GM18498 (cell line): ENCODE measurements around the gene WDR35.

Experiments
- ATAC-seq: cut with Tn5 transposase; IDR thresholded peaks from one replicate; pipeline ENCODE4 v1.9.1; 2021; ENCODE audit warnings: mild to moderate bottlenecking, moderate library complexity; ENCODE audit not compliant: unreplicated experiment

WDR35 gene

GRCh38 chr2:19874726-19875125 is 115.2 kb downstream of the WDR35 start:
- ATAC-seq, result no peak

GRCh38 chr2:19873014-19873413 is 116.9 kb downstream of the WDR35 start:
- ATAC-seq, result no peak

DNA sequence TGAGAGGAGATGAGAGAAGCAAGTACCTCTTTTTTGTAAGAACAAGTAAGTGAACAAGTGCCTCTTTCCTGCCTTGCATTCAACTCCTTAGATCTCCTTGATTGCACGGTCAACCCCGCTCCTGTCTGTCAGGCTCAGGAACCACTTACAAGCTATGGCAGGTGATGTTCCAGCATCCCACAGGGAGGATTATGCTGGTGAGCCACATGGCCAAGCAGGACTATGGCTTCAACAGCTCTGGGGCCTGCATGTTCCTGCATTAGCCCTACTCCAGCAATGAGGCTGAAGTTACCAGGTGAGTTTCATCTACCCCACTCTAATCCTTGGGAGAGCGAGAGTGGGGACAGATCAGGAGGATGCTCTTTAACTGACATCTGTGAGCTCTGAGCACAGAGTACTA is 117.6 kb downstream of the WDR35 start:
- ATAC-seq, result no peak

DNA sequence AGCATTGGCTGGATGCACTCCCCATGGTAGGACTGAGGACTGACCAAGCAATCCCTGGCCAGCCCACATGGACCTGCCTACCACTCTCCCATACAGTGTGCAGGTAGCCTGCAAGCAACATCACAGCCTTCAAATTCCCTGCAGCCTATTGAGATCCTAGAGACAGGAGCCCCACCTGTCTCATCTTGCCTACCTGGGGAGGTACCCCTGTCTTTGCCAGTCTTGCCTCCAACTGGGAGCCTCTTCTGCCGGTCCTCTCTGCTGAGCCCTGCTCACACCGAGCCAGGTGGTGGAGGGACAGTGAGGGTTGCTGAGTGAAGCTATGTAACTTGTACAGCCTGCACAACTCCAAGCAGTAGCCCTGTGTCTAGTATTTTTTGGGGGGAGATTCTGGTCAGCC is 118.1 kb downstream of the WDR35 start:
- no peak for ATAC-seq

GRCh38 chr2:19870792-19871191 is 119.1 kb downstream of the WDR35 start:
- no peak for ATAC-seq

- ATAC-seq, result peak; percentile 87
These were observed 121.0 kb downstream of the WDR35 start for GRCh38 chr2:19868701-19869580.

DNA sequence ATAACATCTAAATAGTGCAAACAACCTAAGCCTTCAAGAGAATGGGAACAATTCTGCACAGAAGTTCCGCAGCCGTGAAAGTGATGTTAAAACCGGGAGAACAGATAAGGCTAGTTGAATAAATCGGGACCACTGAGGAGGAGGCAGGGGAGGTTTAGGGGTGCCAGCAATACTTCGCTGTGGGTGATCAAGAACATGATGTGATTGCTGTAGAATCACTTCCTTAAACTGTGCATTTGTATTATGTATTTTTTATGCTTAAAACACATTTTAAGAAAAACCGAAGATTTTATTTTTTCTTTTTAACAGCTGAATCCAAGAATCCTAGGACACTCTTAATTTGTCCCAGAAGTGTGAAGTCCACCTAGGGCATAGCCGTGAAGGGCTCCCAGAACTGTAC is 121.7 kb downstream of the WDR35 start:
- peak; percentile 6 for ATAC-seq

GRCh38 chr2:19866771-19867170 is 123.1 kb downstream of the WDR35 start:
- peak; percentile 27 for ATAC-seq

DNA sequence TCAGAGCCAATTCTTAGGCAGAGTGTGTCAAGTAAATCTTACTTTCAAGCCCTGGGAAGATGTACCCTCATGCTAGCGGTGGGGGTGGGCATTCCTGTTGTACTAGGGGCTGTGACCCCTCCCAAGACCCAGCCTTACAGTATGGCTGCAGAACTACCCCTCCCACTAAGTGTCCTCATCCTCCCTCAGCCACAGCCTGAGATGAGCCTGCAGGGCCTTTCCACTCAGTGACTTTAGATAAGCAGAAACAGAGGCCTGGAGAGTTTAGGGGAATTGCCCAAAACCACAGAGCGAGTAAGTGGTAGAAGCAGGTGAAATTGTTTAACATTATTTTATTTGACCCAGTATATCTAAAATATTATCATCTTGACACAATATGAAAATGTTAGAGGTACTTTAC is 124.8 kb downstream of the WDR35 start:
- no peak for ATAC-seq

DNA sequence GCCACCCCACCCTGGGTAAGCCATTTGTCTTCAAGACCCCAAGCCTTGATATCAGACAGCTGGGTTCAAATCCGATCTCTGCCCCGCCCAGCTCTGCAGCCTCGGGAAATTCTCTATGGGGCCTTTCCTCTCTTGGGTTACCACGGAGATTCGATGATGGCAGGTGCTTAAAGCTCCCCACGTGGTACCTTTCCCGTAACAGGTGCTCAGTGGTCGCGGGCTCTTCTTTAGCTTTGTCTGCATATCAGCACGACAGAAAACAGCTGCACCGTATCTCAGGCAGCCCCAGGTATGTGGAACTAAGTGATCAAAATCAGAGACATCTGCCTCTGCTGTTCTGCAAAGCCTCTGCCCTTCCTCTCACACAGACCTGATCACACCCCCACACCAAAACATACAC is 125.5 kb downstream of the WDR35 start:
- no peak for ATAC-seq

- peak; percentile 77 for ATAC-seq
These were observed 126.4 kb downstream of the WDR35 start for GRCh38 chr2:19863303-19864041.

GRCh38 chr2:19861813-19862212 is 128.1 kb downstream of the WDR35 start:
- no peak for ATAC-seq
